Activated T-cell treated with anti-CD3 and anti-CD28 coated beads, Interleukin-2, amount 50 U/mL, for 72 hours (primary cell): ENCODE data around the gene DDIAS. TPM values are rescaled to one million over a fixed set of nuclear protein-coding genes. Genes with fewer than 3 reads are reported as not detected.
"Not testable (repeated sequence)": the region's sequence is repeated elsewhere in the genome, so short reads cannot be mapped to it uniquely, and the experiment has no call there.

Experiments used
- ATAC-seq, 2 donors: fragments of 150-1000 bp; cut with Tn5 transposase; replicated peaks in 1 of 2; 2 replicates each; pipeline ENCODE4 v1.10.0; 2021; ENCODE audit warnings: moderate library complexity in 2 of 2, mild to moderate bottlenecking in 1 of 2
- DNase-seq, 2 donors: peaks; one replicate each; pipeline ENCODE4 v3.0.0; 2021 to 2022; ENCODE audit warnings: mixed read lengths in 1 of 2
- H3K27ac Mint-ChIP-seq: one replicate; pipeline ENCODE4 v1.8.0; 2022; ENCODE audit warnings: mild to moderate bottlenecking, moderate library complexity, mixed read lengths
- H3K27me3 Mint-ChIP-seq: one replicate; pipeline ENCODE4 v1.8.0; 2022; ENCODE audit warnings: low read depth, mixed read lengths
- H3K36me3 Mint-ChIP-seq, 2 donors: one replicate each; pipeline ENCODE4 v1.8.0; 2022; ENCODE audit warnings: mixed read lengths in 2 of 2, mild to moderate bottlenecking in 1 of 2; ENCODE audit not compliant: insufficient read depth in 2 of 2
- H3K4me1 Mint-ChIP-seq: one replicate; pipeline ENCODE4 v1.8.0; 2022; ENCODE audit warnings: low read depth, mixed read lengths
- H3K4me3 Mint-ChIP-seq, 2 donors: one replicate each; pipeline ENCODE4 v1.8.0; 2022; ENCODE audit warnings: mild to moderate bottlenecking in 2 of 2, mixed read lengths in 2 of 2, moderate library complexity in 2 of 2
- H3K9me3 Mint-ChIP-seq, 2 donors: one replicate each; pipeline ENCODE4 v1.8.0; 2022; ENCODE audit warnings: mixed read lengths in 2 of 2
- total RNA-seq, 2 donors: library from RNA; stranded (reverse); gene quantifications; one replicate each; pipeline ENCODE4 v1.2.3, GENCODE V29; 2022

The DDIAS gene
- total RNA-seq, 2 donors from 2014 or later, result 15.0 to 19.5 TPM

- Mint-ChIP-seq H3K4me3 (peak overlapping the region; percentile 55 to 71), H3K36me3 (peaks cover 25 to 50% of the 10 kb centered on the region in 2 donors)
- not testable (repeated sequence) for ATAC-seq
These were observed 18.2 kb downstream of the DDIAS start for GRCh38 chr11:82919786-82920185.

GRCh38 chr11:82920227-82920626, 18.7 kb downstream of the DDIAS start:
- not testable (repeated sequence) for H3K27me3 Mint-ChIP-seq

More at GRCh38 chr11:82919786-82920185, 18.2 kb downstream of the DDIAS start:
- not testable (repeated sequence) for DNase-seq, H3K9me3 Mint-ChIP-seq, H3K27me3 Mint-ChIP-seq
- Mint-ChIP-seq H3K27ac (peak overlapping the region; percentile 81), H3K4me1 (peaks cover 40% of the 10 kb centered on the region)

GRCh38 chr11:82922396-82923173, 21.0 kb downstream of the DDIAS start:
- not testable (repeated sequence) for ATAC-seq, H3K27ac Mint-ChIP-seq, DNase-seq, H3K4me3 Mint-ChIP-seq, H3K9me3 Mint-ChIP-seq, H3K27me3 Mint-ChIP-seq
- Mint-ChIP-seq H3K36me3 (peaks cover 23 to 49% of the 10 kb centered on the region in 2 donors), H3K4me1 (peaks cover 47% of the 10 kb centered on the region)

More at GRCh38 chr11:82920227-82920626, 18.7 kb downstream of the DDIAS start:
- Mint-ChIP-seq H3K4me1 (peaks cover 40% of the 10 kb centered on the region), H3K27ac (peak overlapping the region; percentile 81), H3K4me3 (peak overlapping the region; percentile 55 to 71), H3K36me3 (peaks cover 25 to 50% of the 10 kb centered on the region in 2 donors)
- ATAC-seq, DNase-seq, H3K9me3 Mint-ChIP-seq: not testable (repeated sequence)

- Mint-ChIP-seq H3K27me3 (no peaks in the 10 kb centered on the region), H3K36me3 (peaks cover 8 to 28% of the 10 kb centered on the region in 2 donors), H3K4me3 (no peak overlapping the region), H3K4me1 (peaks cover 45% of the 10 kb centered on the region), H3K9me3 (peaks cover 2% of the 10 kb centered on the region in 2 donors), H3K27ac (no peak overlapping the region)
- no peak for ATAC-seq
- no peak for DNase-seq
These were observed 23.1 kb downstream of the DDIAS start for GRCh38 chr11:82924522-82925224.

- H3K4me1 Mint-ChIP-seq, result peaks cover 29% of the 10 kb centered on the region
- no peaks in the 10 kb centered on the region for H3K27me3 Mint-ChIP-seq
- DNase-seq, result peak; percentile 20 to 23
- peaks cover 4 to 24% of the 10 kb centered on the region in 2 donors for H3K36me3 Mint-ChIP-seq
- ATAC-seq, result peak; percentile 63 to 65
- no peak overlapping the region for H3K27ac Mint-ChIP-seq
- no peak overlapping the region for H3K4me3 Mint-ChIP-seq
- H3K9me3 Mint-ChIP-seq, result no peaks in the 10 kb centered on the region
These were observed 25.8 kb downstream of the DDIAS start for GRCh38 chr11:82927264-82927880.

- H3K27me3 Mint-ChIP-seq, result no peaks in the 10 kb centered on the region
- no peak overlapping the region for H3K27ac Mint-ChIP-seq
- H3K4me3 Mint-ChIP-seq, result no peak overlapping the region
- peaks cover 4 to 34% of the 10 kb centered on the region in 2 donors for H3K36me3 Mint-ChIP-seq
- peaks cover 24% of the 10 kb centered on the region for H3K4me1 Mint-ChIP-seq
- ATAC-seq (no peak), DNase-seq (no peak)
- no peaks in the 10 kb centered on the region for H3K9me3 Mint-ChIP-seq
These were observed 27.6 kb downstream of the DDIAS start for GRCh38 chr11:82929121-82929520.

GRCh38 chr11:82930229-82930628, 28.7 kb downstream of the DDIAS start:
- Mint-ChIP-seq H3K4me3 (no peak overlapping the region), H3K4me1 (peaks cover 24% of the 10 kb centered on the region), H3K27me3 (no peaks in the 10 kb centered on the region), H3K9me3 (no peaks in the 10 kb centered on the region), H3K36me3 (peaks cover 4 to 34% of the 10 kb centered on the region in 2 donors), H3K27ac (no peak overlapping the region)
- DNase-seq (no peak), ATAC-seq (no peak)

GRCh38 chr11:82930734-82931133, 29.2 kb downstream of the DDIAS start:
- no peak for ATAC-seq
- DNase-seq, result no peak
- Mint-ChIP-seq H3K36me3 (peaks cover 4 to 34% of the 10 kb centered on the region in 2 donors), H3K4me1 (peaks cover 24% of the 10 kb centered on the region), H3K9me3 (no peaks in the 10 kb centered on the region), H3K4me3 (no peak overlapping the region), H3K27ac (no peak overlapping the region), H3K27me3 (no peaks in the 10 kb centered on the region)

GRCh38 chr11:82932564-82932963, 31.0 kb downstream of the DDIAS start:
- Mint-ChIP-seq H3K27me3 (no peaks in the 10 kb centered on the region), H3K9me3 (no peaks in the 10 kb centered on the region), H3K4me1 (peaks cover 18% of the 10 kb centered on the region), H3K27ac (no peak overlapping the region), H3K36me3 (peaks cover 4 to 32% of the 10 kb centered on the region in 2 donors), H3K4me3 (no peak overlapping the region)
- DNase-seq (no peak), ATAC-seq (no peak)

GRCh38 chr11:82936261-82936660, 34.7 kb downstream of the DDIAS start:
- peaks cover 6 to 35% of the 10 kb centered on the region in 2 donors for H3K36me3 Mint-ChIP-seq

GRCh38 chr11:82937554-82937953, 36.0 kb downstream of the DDIAS start:
- DNase-seq (no peak), ATAC-seq (no peak)
- Mint-ChIP-seq H3K9me3 (peaks cover 3% of the 10 kb centered on the region in 2 donors), H3K27ac (no peak overlapping the region), H3K27me3 (no peaks in the 10 kb centered on the region), H3K4me3 (no peak overlapping the region), H3K36me3 (peaks cover 4 to 27% of the 10 kb centered on the region in 2 donors), H3K4me1 (peaks cover 3% of the 10 kb centered on the region)

More at GRCh38 chr11:82936261-82936660, 34.7 kb downstream of the DDIAS start:
- H3K9me3 Mint-ChIP-seq, result peaks cover 3% of the 10 kb centered on the region in 2 donors
- no peak overlapping the region for H3K27ac Mint-ChIP-seq
- DNase-seq, result no peak
- ATAC-seq, result no peak
- H3K4me1 Mint-ChIP-seq, result peaks cover 16% of the 10 kb centered on the region
- no peak overlapping the region for H3K4me3 Mint-ChIP-seq
- H3K27me3 Mint-ChIP-seq, result no peaks in the 10 kb centered on the region

GRCh38 chr11:82939456-82939855, 37.9 kb downstream of the DDIAS start:
- DNase-seq (no peak), ATAC-seq (no peak)
- peaks cover 3 to 14% of the 10 kb centered on the region in 2 donors for H3K36me3 Mint-ChIP-seq
- H3K27me3 Mint-ChIP-seq, result no peaks in the 10 kb centered on the region
- no peaks in the 10 kb centered on the region for H3K4me1 Mint-ChIP-seq
- peaks cover 3% of the 10 kb centered on the region in 2 donors for H3K9me3 Mint-ChIP-seq
- no peak overlapping the region for H3K27ac Mint-ChIP-seq
- H3K4me3 Mint-ChIP-seq, result no peak overlapping the region

GRCh38 chr11:82942376-82942775, 40.8 kb downstream of the DDIAS start:
- Mint-ChIP-seq H3K9me3 (peaks cover 3 to 5% of the 10 kb centered on the region in 2 donors), H3K36me3 (peaks cover 3 to 14% of the 10 kb centered on the region in 2 donors), H3K27me3 (no peaks in the 10 kb centered on the region), H3K4me3 (no peak overlapping the region), H3K4me1 (peaks cover 10% of the 10 kb centered on the region), H3K27ac (no peak overlapping the region)
- ATAC-seq, result no peak
- DNase-seq, result no peak
